Lung microvascular endothelial cell (primary cell): Measurements from ENCODE around the gene FCSK. TPM values are rescaled to one million over a fixed set of nuclear protein-coding genes. Genes with fewer than 3 reads are reported as not detected.
"Not testable (repeated sequence)": the region's sequence is repeated elsewhere in the genome, so short reads cannot be mapped to it uniquely, and the experiment has no call there.

ENCODE experiments used
- DNase-seq, 2 donors: peaks; one replicate each; pipeline versions ENCODE4 v3.0.0 to v3.0.0-alpha.2; 2010; ENCODE audit warnings: low read depth in 2 of 2
- total RNA-seq: library from RNA; depleted of rRNA; stranded (reverse); fragments of >200 nt; gene quantifications from 2 replicates; pipeline ENCODE4 v1.2.1, GENCODE V29; 2014

Gene FCSK
- total RNA-seq, 1 donor from 2014 or later = 9.7 TPM

GRCh38 chr16:70430667-70431536 lies 23.5 kb upstream of the FCSK start:
- peak; percentile 62 to 76 for DNase-seq

GRCh38 chr16:70432356-70432722 lies 22.1 kb upstream of the FCSK start:
- DNase-seq = peak in 1 of 2 donors; percentile 45

GRCh38 chr16:70432723-70433457 lies 21.5 kb upstream of the FCSK start:
- no peak for DNase-seq

- DNase-seq = peak; percentile 32 to 87
These were observed 20.8 kb upstream of the FCSK start for GRCh38 chr16:70433458-70434103.

GRCh38 chr16:70434484-70435260 lies 19.7 kb upstream of the FCSK start:
- no peak for DNase-seq

GRCh38 chr16:70437017-70437581 lies 17.3 kb upstream of the FCSK start:
- DNase-seq = peak in 1 of 2 donors; percentile 78

- peak in 1 of 2 donors; percentile 59 for DNase-seq
These were observed 16.5 kb upstream of the FCSK start for GRCh38 chr16:70437582-70438557.

- peak; percentile 25 to 44 for DNase-seq
These were observed 15.8 kb upstream of the FCSK start for GRCh38 chr16:70438585-70438968.

- DNase-seq = peak; percentile 92 to 95
These were observed 15.2 kb upstream of the FCSK start, which contains the start of gene ST3GAL2 for GRCh38 chr16:70438969-70439862. Gene ST3GAL2, minus strand, starts transcription at chr16:70439100. Its CDS starts 40,570 bp downstream, at chr16:70398530.

GRCh38 chr16:70440009-70440692 lies 14.2 kb upstream of the FCSK start:
- DNase-seq = no peak

GRCh38 chr16:70441406-70441990 lies 12.9 kb upstream of the FCSK start:
- no peak for DNase-seq

- no peak for DNase-seq
These were observed 12.1 kb upstream of the FCSK start for GRCh38 chr16:70442344-70442743.

- DNase-seq = no peak
These were observed 9.9 kb upstream of the FCSK start for GRCh38 chr16:70444249-70445063.

- no peak for DNase-seq
These were observed 6.3 kb upstream of the FCSK start for GRCh38 chr16:70448075-70448474.

GRCh38 chr16:70450142-70451003 lies 4.0 kb upstream of the FCSK start:
- DNase-seq = not testable (repeated sequence)

- not testable (repeated sequence) for DNase-seq
These were observed 3.4 kb upstream of the FCSK start for GRCh38 chr16:70451004-70451340.
